ENCODE measurements around the gene EIF4E.
"Not testable (repeated sequence)": the region's sequence is repeated elsewhere in the genome, so short reads cannot be mapped to it uniquely, and the experiment has no call there.

EIF4E gene

GRCh38 chr4:98873059-98873458 is 55.9 kb downstream of the EIF4E start:
- no peak overlapping the region for H3K4me3 ChIP-seq (ENCODE audit: low read depth, low read length)
- DNase-seq (ENCODE audit: low read depth): peak; percentile 44
- TF ChIP-seq MAX (IDR thresholded peaks at IDR 0.05; ENCODE audit: low read depth, low read length): no peak

DNA sequence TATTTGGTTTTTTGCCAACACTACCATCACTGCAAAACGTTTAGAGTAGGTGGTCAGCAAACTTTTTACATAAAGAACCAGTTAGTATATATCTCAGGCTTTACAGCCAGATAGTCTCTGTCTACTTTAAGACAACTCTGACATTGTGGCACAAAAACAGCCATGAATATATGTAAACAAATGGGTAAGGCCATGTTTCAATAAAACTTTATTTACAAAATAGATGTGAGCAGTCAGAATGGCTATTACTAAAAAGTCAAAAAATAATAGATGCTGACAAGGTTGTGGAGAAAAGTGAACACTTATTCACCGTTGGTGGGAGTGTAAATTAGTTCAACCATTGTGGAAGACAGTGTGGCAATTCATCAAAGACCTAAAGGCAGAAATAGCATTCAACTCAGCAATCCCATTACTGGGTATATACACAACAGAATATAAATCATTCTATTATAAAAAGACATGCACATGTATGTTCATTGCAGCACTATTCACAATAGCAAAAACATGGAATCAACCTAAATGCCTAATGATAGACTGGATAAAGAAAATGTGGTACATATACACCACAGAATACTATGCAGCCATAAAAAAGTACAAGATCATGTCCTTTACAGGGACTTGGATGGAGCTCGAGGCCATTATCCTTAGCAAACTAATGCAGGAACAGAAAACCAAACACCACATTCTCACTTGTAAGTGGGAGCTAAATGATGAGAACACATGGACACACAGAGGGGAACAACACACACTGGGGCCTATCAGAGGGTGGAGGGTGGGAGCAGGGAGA is 56.6 kb downstream of the EIF4E start:
- H3K4me3 ChIP-seq (ENCODE audit: low read depth, low read length); DNase-seq (ENCODE audit: low read depth): not testable (repeated sequence)

GRCh38 chr4:98867648-98868047 is 61.3 kb downstream of the EIF4E start:
- H3K4me3 ChIP-seq (ENCODE audit: low read depth, low read length): no peak overlapping the region
- no peak for TF ChIP-seq MAX (IDR thresholded peaks at IDR 0.05; ENCODE audit: low read depth, low read length)
- no peak for TF ChIP-seq POLR2A (IDR thresholded peaks at IDR 0.05; ENCODE audit: extremely low read depth, insufficient read length)
- TF ChIP-seq MYC (IDR thresholded peaks at IDR 0.05; ENCODE audit: low read depth, low read length): no peak
- no peak for TF ChIP-seq CTCF (IDR thresholded peaks at IDR 0.05; ENCODE audit: low read depth, low read length)
- DNase-seq (ENCODE audit: low read depth): no peak

DNA sequence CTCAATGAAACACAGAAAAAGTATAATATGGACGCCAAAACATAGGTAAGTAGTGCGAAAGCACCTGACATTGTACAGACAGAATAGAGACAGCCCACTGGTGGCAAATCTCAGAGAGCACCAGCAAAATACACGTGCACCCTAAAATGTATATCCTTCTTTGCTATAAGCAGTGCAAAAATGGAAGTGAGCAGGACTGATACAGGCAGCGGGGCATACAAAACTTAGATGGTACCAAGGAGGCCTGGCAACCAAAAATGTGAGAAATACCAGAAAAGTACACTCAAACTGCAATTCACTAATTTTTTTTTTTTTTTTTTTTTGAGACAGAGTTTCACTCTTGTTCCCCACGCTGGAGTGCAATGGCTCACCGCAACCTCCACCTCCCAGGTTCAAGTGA is 63.9 kb downstream of the EIF4E start:
- H3K4me3 ChIP-seq (ENCODE audit: low read depth, low read length): no peak overlapping the region
- DNase-seq (ENCODE audit: low read depth): no peak
- TF ChIP-seq MYC (IDR thresholded peaks at IDR 0.05; ENCODE audit: low read depth, low read length) (no peak), MAX (IDR thresholded peaks at IDR 0.05; ENCODE audit: low read depth, low read length) (no peak), POLR2A (IDR thresholded peaks at IDR 0.05; ENCODE audit: extremely low read depth, insufficient read length) (no peak), CTCF (IDR thresholded peaks at IDR 0.05; ENCODE audit: low read depth, low read length) (no peak)

- TF ChIP-seq POLR2A (IDR thresholded peaks at IDR 0.05; ENCODE audit: extremely low read depth, insufficient read length) (no peak), MYC (IDR thresholded peaks at IDR 0.05; ENCODE audit: low read depth, low read length) (no peak), CTCF (IDR thresholded peaks at IDR 0.05; ENCODE audit: low read depth, low read length) (no peak), MAX (IDR thresholded peaks at IDR 0.05; ENCODE audit: low read depth, low read length) (no peak)
- no peak for DNase-seq (ENCODE audit: low read depth)
- no peak overlapping the region for H3K4me3 ChIP-seq (ENCODE audit: low read depth, low read length)
Measured at GRCh38 chr4:98864560-98864959, 64.4 kb downstream of the EIF4E start.

GRCh38 chr4:98862371-98862770 is 66.6 kb downstream of the EIF4E start:
- DNase-seq (ENCODE audit: low read depth): no peak
- TF ChIP-seq CTCF (IDR thresholded peaks at IDR 0.05; ENCODE audit: low read depth, low read length): no peak
- no peak overlapping the region for H3K4me3 ChIP-seq (ENCODE audit: low read depth, low read length)

GRCh38 chr4:98861100-98861884 is 67.6 kb downstream of the EIF4E start:
- H3K4me3 ChIP-seq (ENCODE audit: low read depth, low read length): no peak overlapping the region
- no peak for DNase-seq (ENCODE audit: low read depth)
- TF ChIP-seq MAX (IDR thresholded peaks at IDR 0.05; ENCODE audit: low read depth, low read length): no peak
- no peak for TF ChIP-seq CTCF (IDR thresholded peaks at IDR 0.05; ENCODE audit: low read depth, low read length)
- no peak for TF ChIP-seq POLR2A (IDR thresholded peaks at IDR 0.05; ENCODE audit: extremely low read depth, insufficient read length)
- TF ChIP-seq MYC (IDR thresholded peaks at IDR 0.05; ENCODE audit: low read depth, low read length): no peak
